ENCODE data around the gene PRPS1. TPM values are rescaled to one million over a fixed set of nuclear protein-coding genes. Genes with fewer than 3 reads are reported as not detected.

Gene PRPS1
- polyA plus RNA-seq, 3 donors, result 10.4 to 11.8 (median 11.4) TPM

DNA sequence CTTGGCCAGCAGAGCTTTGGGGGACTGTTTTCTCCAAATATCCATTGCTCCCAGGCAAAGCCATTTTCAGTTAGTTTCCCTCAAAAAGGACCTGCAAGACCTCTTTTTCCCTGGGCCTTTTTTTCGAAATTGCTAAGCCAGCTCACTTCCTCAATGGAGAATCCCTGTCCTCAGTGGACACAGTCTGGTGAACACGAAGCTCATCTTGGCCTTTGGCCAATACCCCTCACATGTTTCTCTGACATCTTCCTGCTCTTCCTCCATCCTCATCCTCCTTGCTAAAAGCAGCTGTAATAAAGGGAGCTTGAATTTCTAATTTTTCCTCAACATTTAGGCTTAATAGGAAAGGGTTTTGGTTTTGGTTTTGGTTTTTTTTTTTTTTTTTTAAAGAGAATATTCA lies 17.6 kb upstream of the PRPS1 start:
- Mint-ChIP-seq H3K36me3 (no peaks in the 10 kb centered on the region), H3K9me3 (peaks cover 0 to 4% (median 0%) of the 10 kb centered on the region in 7 donors), H3K27me3 (ENCODE audit: low read depth in 3 of 3) (peaks cover 0 to 3% (median 0%) of the 10 kb centered on the region in 3 donors), H3K4me1 (no peaks in the 10 kb centered on the region), H3K4me3 (no peak overlapping the region), H3K27ac (no peak overlapping the region)
- no peaks in the 10 kb centered on the region for H3K27me3 ChIP-seq (ENCODE audit: control insufficient read depth in 2 of 2, insufficient read depth in 2 of 2, low read length in 2 of 2)
- H3K4me3 ChIP-seq (replicated peaks in 1 of 3; ENCODE audit: low read depth in 2 of 3, low read length in 3 of 3), result no peak overlapping the region
- no peaks in the 10 kb centered on the region for H3K36me3 ChIP-seq (replicated peaks in 1 of 2; ENCODE audit: control insufficient read depth in 1 of 2, insufficient read depth in 2 of 2, low read length in 2 of 2)
- H3K4me1 ChIP-seq (ENCODE audit: control insufficient read depth in 1 of 2, insufficient read depth in 2 of 2, low read length in 2 of 2), result no peaks in the 10 kb centered on the region
- no peaks in the 10 kb centered on the region for H3K79me2 ChIP-seq (ENCODE audit: insufficient read depth, low read length)
- no peak overlapping the region for H3K9ac ChIP-seq (ENCODE audit: insufficient read depth, low read length, poor library complexity, severe bottlenecking)
- no CpG with 5 or more reads among the region's 2 CpGs for WGBS (ENCODE audit: insufficient coverage)
- TF ChIP-seq, protein P1, sequence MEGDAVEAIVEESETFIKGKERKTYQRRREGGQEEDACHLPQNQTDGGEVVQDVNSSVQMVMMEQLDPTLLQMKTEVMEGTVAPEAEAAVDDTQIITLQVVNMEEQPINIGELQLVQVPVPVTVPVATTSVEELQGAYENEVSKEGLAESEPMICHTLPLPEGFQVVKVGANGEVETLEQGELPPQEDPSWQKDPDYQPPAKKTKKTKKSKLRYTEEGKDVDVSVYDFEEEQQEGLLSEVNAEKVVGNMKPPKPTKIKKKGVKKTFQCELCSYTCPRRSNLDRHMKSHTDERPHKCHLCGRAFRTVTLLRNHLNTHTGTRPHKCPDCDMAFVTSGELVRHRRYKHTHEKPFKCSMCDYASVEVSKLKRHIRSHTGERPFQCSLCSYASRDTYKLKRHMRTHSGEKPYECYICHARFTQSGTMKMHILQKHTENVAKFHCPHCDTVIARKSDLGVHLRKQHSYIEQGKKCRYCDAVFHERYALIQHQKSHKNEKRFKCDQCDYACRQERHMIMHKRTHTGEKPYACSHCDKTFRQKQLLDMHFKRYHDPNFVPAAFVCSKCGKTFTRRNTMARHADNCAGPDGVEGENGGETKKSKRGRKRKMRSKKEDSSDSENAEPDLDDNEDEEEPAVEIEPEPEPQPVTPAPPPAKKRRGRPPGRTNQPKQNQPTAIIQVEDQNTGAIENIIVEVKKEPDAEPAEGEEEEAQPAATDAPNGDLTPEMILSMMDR (IDR thresholded peaks at IDR 0.05), result no peak
- H3K4me2 ChIP-seq (replicated peaks; ENCODE audit: extremely low read depth, low read length, poor library complexity, severe bottlenecking), result no peak overlapping the region
- no peaks in the 10 kb centered on the region for H3K9me3 ChIP-seq (replicated peaks in 1 of 2; ENCODE audit: control insufficient read depth in 1 of 2, insufficient read depth in 1 of 2, low read length in 2 of 2)
- no peaks in the 10 kb centered on the region for H4K20me1 ChIP-seq (ENCODE audit: insufficient read depth, low read length)
- peak in 1 of 3 donors; percentile 4 for DNase-seq
- H3K27ac ChIP-seq (ENCODE audit: low read depth in 1 of 2, low read length in 2 of 2), result no peak overlapping the region
- H2AFZ ChIP-seq (ENCODE audit: insufficient read depth, low read depth, low read length, poor library complexity, severe bottlenecking), result no peak overlapping the region
- intact Hi-C loops (cut with micrococcal nuclease), result no loop called here

GRCh38 chrX:107619885-107620322 lies 8.4 kb upstream of the PRPS1 start:
- Histone ChIP-seq H3K27ac (ENCODE audit: low read depth in 1 of 2, low read length in 2 of 2) (no peak overlapping the region), H2AFZ (ENCODE audit: insufficient read depth, low read depth, low read length, poor library complexity, severe bottlenecking) (no peak overlapping the region), H3K4me1 (ENCODE audit: control insufficient read depth in 1 of 2, insufficient read depth in 2 of 2, low read length in 2 of 2) (no peaks in the 10 kb centered on the region), H3K4me2 (replicated peaks; ENCODE audit: extremely low read depth, low read length, poor library complexity, severe bottlenecking) (no peak overlapping the region), H3K36me3 (replicated peaks in 1 of 2; ENCODE audit: control insufficient read depth in 1 of 2, insufficient read depth in 2 of 2, low read length in 2 of 2) (no peaks in the 10 kb centered on the region), H3K9me3 (replicated peaks in 1 of 2; ENCODE audit: control insufficient read depth in 1 of 2, insufficient read depth in 1 of 2, low read length in 2 of 2) (no peaks in the 10 kb centered on the region), H4K20me1 (ENCODE audit: insufficient read depth, low read length) (no peaks in the 10 kb centered on the region), H3K27me3 (ENCODE audit: control insufficient read depth in 2 of 2, insufficient read depth in 2 of 2, low read length in 2 of 2) (no peaks in the 10 kb centered on the region), H3K79me2 (ENCODE audit: insufficient read depth, low read length) (no peaks in the 10 kb centered on the region), H3K4me3 (replicated peaks in 1 of 3; ENCODE audit: low read depth in 2 of 3, low read length in 3 of 3) (no peak overlapping the region), H3K9ac (ENCODE audit: insufficient read depth, low read length, poor library complexity, severe bottlenecking) (no peak overlapping the region)
- Mint-ChIP-seq H3K4me3 (no peak overlapping the region), H3K27me3 (ENCODE audit: low read depth in 3 of 3) (peaks cover 0 to 6% (median 4%) of the 10 kb centered on the region in 3 donors), H3K27ac (no peak overlapping the region), H3K4me1 (no peaks in the 10 kb centered on the region), H3K36me3 (no peaks in the 10 kb centered on the region), H3K9me3 (peaks cover 0 to 10% (median 5%) of the 10 kb centered on the region in 7 donors)
- TF ChIP-seq, protein P1 (IDR thresholded peaks at IDR 0.05), result no peak
- 92% methylated on average over 2 of the region's 7 CpGs for WGBS (ENCODE audit: insufficient coverage)
- DNase-seq, result no peak
- intact Hi-C loops (cut with micrococcal nuclease), result no loop called here

Data from CD14-positive monocyte (primary cell).